Skin of body (tissue), 2 donors: ENCODE measurements around the gene STAC3. TPM values are rescaled to one million over a fixed set of nuclear protein-coding genes. Genes with fewer than 3 reads are reported as not detected.

Experiments
- DNase-seq: peaks from one replicate; lab custom pipeline; 2025; lab: John Stamatoyannopoulos, UW
- total RNA-seq: library from RNA; depleted of rRNA; stranded (reverse); fragments of >200 nt; gene quantifications from one replicate; pipeline ENCODE4 v1.2.3, GENCODE V29; 2014

The STAC3 gene
- total RNA-seq, 1 donor from 2014 or later: 20.2 TPM

DNA sequence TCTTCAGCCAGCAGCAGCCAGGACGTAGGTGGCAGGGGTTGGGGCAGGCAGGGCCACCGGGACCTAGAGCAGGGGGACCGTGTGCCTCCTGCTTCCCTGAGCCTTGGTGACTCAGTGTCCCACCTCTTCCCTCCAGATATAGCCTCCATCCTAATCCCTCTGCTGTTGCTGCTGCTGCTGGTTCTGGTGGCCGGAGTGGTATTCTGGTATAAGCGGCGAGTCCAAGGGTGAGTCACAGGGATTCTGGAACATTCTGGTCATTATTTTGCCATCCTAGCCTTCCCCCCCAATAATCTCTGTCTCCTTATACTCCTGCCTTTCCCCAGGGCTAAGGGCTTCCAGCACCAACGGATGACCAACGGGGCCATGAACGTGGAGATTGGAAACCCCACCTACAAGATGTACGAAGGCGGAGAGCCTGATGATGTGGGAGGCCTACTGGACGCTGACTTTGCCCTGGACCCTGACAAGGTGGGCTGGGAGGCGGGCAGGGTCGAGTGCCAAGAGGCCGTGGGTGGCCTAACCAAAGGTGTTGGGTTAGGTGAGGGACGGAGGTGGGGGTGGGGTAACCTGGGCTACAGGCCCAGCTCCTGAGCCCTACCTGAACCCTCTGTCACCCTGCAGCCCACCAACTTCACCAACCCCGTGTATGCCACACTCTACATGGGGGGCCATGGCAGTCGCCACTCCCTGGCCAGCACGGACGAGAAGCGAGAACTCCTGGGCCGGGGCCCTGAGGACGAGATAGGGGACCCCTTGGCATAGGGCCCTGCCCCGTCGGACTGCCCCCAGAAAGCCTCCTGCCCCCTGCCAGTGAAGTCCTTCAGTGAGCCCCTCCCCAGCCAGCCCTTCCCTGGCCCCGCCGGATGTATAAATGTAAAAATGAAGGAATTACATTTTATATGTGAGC lies 38.9 kb downstream of the STAC3 start:
- no peak for DNase-seq

DNA sequence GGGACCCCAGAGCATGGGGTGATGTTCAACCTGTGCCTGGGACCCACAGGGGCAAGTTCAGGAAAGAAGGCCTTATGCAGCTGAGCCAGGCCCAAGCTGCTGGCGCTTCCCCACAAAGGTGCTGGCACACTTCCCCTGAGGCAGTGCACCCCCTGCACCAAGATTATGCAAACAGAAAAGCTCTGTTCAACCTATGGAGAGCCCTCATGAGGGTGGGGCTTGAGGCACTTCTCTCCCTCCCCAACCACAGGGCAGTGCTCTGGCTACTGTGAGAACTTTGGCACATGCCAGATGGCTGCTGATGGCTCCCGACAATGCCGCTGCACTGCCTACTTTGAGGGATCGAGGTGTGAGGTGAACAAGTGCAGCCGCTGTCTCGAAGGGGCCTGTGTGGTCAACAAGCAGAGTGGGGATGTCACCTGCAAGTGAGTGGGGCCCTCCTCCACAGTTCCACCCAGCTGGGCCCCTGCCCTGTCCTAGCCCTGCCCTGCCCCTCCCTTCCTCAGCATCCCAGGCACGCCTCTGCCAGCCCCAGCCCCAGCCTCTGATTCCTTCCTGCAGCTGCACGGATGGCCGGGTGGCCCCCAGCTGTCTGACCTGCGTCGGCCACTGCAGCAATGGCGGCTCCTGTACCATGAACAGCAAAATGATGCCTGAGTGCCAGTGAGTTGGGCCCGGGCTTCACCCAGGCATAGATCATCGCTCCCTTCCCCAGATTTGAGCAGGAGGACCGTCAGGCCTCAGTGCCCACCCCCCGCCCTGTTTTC lies 39.9 kb downstream of the STAC3 start:
- DNase-seq: no peak

GRCh38 chr12:57210461-57210860 lies 40.5 kb downstream of the STAC3 start:
- no peak for DNase-seq

GRCh38 chr12:57209916-57210315 lies 41.1 kb downstream of the STAC3 start:
- DNase-seq: no peak

- no peak for DNase-seq
Observed at GRCh38 chr12:57208631-57209282, 42.2 kb downstream of the STAC3 start.

DNA sequence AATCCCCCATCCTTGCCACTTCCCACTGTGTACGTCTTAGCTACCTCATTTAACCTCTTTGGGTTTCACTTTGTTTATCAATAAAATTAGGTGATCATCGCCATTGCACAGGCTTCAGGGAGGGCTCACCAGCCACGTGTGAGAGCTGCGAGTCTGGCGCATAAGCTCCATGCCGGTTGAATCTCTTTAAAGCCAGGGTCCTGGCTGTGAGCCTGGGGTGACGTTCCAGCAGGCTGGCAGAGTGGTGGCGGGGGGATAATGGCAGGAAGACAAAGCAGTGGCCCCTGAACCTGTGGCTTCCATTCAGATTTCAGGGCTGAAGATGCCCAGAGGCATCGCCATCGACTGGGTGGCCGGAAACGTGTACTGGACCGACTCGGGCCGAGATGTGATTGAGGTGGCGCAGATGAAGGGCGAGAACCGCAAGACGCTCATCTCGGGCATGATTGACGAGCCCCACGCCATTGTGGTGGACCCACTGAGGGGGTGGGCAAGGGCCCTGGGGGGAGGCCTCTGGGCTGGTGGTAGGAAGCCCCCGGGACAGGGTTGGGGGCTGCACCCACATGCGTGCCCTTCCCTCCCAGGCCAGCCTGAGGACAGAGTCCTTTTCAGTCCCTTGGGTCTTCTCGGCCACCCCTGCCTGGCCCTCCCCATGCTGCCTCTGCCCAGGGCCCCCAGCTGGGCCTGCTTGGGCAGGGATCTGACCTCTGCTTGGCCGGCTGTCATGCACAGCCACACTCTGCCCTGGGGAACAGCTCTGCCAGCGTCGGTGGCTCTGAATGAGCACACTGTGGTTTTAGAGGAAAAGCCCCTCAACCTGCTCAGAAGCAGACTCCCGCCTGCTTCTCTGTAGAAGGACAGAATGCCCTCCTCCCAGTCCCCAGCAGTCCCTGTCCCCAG lies 43.0 kb downstream of the STAC3 start:
- no peak for DNase-seq

- DNase-seq: no peak
Observed at GRCh38 chr12:57205931-57206330, 45.1 kb downstream of the STAC3 start.

DNA sequence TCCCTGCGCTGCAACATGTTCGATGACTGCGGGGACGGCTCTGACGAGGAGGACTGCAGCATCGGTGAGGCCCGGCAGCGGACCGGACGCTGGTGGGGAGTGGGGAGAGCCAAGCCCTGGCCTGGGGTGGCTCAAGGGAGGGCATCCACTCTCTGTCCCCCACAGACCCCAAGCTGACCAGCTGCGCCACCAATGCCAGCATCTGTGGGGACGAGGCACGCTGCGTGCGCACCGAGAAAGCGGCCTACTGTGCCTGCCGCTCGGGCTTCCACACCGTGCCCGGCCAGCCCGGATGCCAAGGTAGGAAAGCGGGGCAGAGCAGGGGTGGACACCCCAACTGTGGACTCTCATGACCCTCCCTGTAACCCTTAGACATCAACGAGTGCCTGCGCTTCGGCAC lies 45.8 kb downstream of the STAC3 start:
- no peak for DNase-seq

DNA sequence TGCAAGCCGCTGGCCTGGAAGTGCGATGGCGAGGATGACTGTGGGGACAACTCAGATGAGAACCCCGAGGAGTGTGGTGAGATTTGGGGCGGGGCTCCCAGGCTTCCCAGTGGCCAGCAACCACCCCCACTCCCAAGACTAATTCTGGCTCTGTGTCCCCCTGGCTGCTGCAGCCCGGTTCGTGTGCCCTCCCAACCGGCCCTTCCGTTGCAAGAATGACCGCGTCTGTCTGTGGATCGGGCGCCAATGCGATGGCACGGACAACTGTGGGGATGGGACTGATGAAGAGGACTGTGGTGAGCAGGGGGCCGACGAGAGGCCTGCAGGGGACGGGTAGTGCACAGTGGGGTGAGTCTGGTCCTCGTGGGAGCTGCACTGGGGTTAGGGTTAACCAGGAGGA lies 46.5 kb downstream of the STAC3 start:
- no peak for DNase-seq

DNA sequence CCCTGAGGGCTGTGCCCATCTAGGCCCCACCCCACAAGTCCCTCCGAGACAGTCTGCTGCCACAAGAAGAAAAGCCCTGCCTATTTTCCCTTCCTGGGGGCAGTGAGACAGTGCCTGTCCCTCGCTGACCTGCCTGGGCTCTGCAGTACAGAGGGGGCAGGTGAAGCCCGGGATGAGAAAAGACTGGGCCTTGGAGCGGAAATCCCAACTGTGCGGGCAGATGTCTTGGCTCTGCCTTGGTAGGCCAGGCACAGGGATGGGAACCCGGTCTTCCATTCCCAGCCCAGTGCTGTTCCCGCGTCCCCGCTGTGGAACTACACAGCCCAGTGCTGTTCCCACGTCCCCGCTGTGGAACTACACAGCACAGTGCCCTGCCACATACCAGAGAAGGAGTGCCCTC lies 47.2 kb downstream of the STAC3 start:
- DNase-seq: no peak

- DNase-seq: no peak
Observed at GRCh38 chr12:57203201-57203600, 47.8 kb downstream of the STAC3 start.

DNA sequence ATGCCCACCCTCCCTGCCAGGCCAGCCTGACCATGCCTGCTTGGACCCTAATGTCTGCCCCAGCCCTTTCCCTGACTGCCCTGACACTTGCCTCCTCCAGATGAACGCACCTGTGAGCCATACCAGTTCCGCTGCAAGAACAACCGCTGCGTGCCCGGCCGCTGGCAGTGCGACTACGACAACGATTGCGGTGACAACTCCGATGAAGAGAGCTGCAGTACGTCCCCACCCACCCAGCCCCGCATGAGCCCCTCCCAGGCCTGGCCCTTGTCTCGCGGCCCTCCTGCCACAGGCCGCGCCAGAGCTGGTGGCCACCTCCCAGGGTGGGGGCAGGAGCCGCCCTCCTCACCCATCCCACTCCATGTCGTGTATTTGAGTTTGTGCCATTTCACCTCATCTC lies 48.7 kb downstream of the STAC3 start:
- DNase-seq: no peak

DNA sequence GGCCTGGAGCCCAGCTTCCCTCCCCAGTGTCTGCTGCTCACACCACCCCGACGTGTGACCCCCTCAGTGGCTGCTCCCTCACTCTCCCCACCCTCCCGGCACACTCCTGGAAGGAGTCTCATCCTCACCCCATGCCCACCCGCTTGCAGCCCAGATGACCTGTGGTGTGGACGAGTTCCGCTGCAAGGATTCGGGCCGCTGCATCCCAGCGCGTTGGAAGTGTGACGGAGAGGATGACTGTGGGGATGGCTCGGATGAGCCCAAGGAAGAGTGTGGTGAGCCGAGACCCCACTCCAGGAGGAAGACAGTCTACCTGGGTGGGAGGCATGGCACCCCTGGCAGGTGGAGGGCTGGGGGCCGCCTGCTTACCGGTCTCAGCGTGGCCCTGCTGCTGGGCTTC lies 49.4 kb downstream of the STAC3 start:
- DNase-seq: no peak

GRCh38 chr12:57201219-57201618 lies 49.8 kb downstream of the STAC3 start:
- no peak for DNase-seq

GRCh38 chr12:57200497-57200896 lies 50.5 kb downstream of the STAC3 start:
- no peak for DNase-seq

DNA sequence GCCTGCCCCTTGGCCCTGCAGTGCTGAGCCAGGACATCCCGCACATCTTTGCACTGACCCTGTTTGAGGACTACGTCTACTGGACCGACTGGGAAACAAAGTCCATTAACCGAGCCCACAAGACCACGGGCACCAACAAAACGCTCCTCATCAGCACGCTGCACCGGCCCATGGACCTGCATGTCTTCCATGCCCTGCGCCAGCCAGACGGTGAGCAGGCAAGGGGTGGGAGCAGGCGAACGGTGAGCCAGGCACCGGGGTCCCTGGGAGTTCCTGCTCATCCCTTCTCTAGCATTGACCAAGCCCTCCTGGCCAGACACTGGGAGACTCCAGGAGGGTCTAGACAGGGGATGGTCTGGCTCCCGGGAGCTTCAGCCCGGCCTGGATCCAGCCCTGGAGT lies 51.8 kb downstream of the STAC3 start:
- DNase-seq: no peak

DNA sequence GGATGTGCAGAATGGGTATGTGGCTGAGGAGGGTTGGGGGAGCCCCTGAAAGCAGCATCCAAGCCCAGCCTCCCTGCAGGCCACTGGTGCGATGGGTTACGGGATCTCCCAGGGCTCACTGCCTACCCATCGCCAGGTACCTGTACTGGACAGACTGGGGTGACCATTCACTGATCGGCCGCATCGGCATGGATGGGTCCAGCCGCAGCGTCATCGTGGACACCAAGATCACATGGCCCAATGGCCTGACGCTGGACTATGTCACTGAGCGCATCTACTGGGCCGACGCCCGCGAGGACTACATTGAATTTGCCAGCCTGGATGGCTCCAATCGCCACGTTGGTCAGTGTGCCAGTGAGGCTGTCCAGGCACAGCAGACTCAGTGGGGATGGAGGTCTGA lies 52.7 kb downstream of the STAC3 start:
- DNase-seq: no peak

DNA sequence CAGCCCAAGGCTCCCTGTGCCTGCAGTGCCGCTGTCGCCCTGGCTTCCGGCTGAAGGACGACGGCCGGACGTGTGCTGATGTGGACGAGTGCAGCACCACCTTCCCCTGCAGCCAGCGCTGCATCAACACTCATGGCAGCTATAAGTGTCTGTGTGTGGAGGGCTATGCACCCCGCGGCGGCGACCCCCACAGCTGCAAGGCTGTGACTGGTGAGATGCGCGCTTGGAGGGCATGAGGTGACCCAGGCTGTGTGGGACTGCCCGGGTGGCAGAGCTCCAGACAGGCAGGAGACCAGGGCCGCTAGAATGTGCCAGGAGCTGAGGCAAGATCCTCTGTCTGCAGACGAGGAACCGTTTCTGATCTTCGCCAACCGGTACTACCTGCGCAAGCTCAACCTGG lies 54.0 kb downstream of the STAC3 start:
- DNase-seq: no peak

- no peak for DNase-seq
Observed at GRCh38 chr12:57196439-57196838, 54.5 kb downstream of the STAC3 start.

DNA sequence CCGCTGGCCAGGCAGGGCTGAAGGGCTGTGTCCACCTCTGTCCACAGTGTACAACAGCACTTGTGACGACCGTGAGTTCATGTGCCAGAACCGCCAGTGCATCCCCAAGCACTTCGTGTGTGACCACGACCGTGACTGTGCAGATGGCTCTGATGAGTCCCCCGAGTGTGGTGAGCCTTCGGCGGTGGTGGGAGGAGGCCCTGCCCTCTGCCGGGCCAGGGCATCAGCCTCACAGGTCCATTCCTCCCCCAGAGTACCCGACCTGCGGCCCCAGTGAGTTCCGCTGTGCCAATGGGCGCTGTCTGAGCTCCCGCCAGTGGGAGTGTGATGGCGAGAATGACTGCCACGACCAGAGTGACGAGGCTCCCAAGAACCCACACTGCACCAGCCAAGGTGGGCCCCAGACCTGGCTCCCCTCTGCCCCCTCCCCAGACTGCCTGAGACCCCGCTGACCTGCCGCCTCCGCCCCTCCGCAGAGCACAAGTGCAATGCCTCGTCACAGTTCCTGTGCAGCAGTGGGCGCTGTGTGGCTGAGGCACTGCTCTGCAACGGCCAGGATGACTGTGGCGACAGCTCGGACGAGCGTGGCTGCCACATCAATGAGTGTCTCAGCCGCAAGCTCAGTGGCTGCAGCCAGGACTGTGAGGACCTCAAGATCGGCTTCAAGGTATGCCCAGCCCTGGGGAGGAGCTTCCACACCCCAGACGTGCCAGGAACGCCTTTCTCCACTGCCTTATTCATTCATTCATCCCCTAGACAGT lies 55.2 kb downstream of the STAC3 start:
- DNase-seq: no peak
